Measurements from ENCODE around the gene CSNK1A1.

- TF ChIP-seq CTCF (conservative IDR thresholded peaks at IDR 0.05; ENCODE audit: low read length) (no peak), EZH2phosphoT487 (IDR thresholded peaks at IDR 0.05; ENCODE audit: borderline replicate concordance, low read depth, low read length) (no peak)
These were observed 103.6 kb downstream of the CSNK1A1 start for GRCh38 chr5:149447373-149448367.
